Activated CD8-positive, alpha-beta memory T cell treated with anti-CD3 and anti-CD28 coated beads for 1 hour (primary cell): ENCODE data around the gene VWCE.
A peak's percentile ranks its signal among the peaks of the same experiment; 100 is the strongest.
"Not testable (repeated sequence)": the region's sequence is repeated elsewhere in the genome, so short reads cannot be mapped to it uniquely, and the experiment has no call there.

Experiments
- DNase-seq, 2 donors: peaks; one replicate each; pipeline ENCODE4 v3.0.0-alpha.2; 2020; ENCODE audit warnings: low read depth in 1 of 2; ENCODE audit errors: extremely low read depth in 1 of 2

The VWCE gene

GRCh38 chr11:61256710-61257482 is 38.2 kb downstream of the VWCE start:
- no peak for DNase-seq

GRCh38 chr11:61254403-61255025 is 40.6 kb downstream of the VWCE start:
- peak; percentile 8 to 29 for DNase-seq

GRCh38 chr11:61252332-61252731 is 42.8 kb downstream of the VWCE start:
- not testable (repeated sequence) for DNase-seq

GRCh38 chr11:61250796-61251765 is 44.0 kb downstream of the VWCE start:
- DNase-seq: not testable (repeated sequence)

- DNase-seq: not testable (repeated sequence)
Observed at GRCh38 chr11:61249201-61249600, 45.9 kb downstream of the VWCE start.

- DNase-seq: not testable (repeated sequence)
Observed at GRCh38 chr11:61248071-61248470, 47.0 kb downstream of the VWCE start.

GRCh38 chr11:61245284-61245964 is 49.7 kb downstream of the VWCE start:
- not testable (repeated sequence) for DNase-seq

GRCh38 chr11:61241526-61241925 is 53.6 kb downstream of the VWCE start:
- DNase-seq: not testable (repeated sequence)

- not testable (repeated sequence) for DNase-seq
Observed at GRCh38 chr11:61240875-61241274, 54.2 kb downstream of the VWCE start, which contains the start of gene PGA5. Gene PGA5, plus strand, starts transcription at chr11:61241175. Its CDS starts 52 bp downstream, at chr11:61241227.

GRCh38 chr11:61240288-61240687 is 54.8 kb downstream of the VWCE start:
- not testable (repeated sequence) for DNase-seq

- not testable (repeated sequence) for DNase-seq
Observed at GRCh38 chr11:61237130-61237529, 58.0 kb downstream of the VWCE start.

GRCh38 chr11:61232548-61233145 is 62.5 kb downstream of the VWCE start:
- not testable (repeated sequence) for DNase-seq

- DNase-seq: not testable (repeated sequence)
Observed at GRCh38 chr11:61231585-61231984, 63.5 kb downstream of the VWCE start.

- not testable (repeated sequence) for DNase-seq
Observed at GRCh38 chr11:61231033-61231432, 64.1 kb downstream of the VWCE start.

GRCh38 chr11:61229458-61229857 is 65.7 kb downstream of the VWCE start:
- not testable (repeated sequence) for DNase-seq

GRCh38 chr11:61226457-61227137 is 68.5 kb downstream of the VWCE start:
- not testable (repeated sequence) for DNase-seq

GRCh38 chr11:61222692-61223091 is 72.4 kb downstream of the VWCE start:
- not testable (repeated sequence) for DNase-seq

- DNase-seq: not testable (repeated sequence)
Observed at GRCh38 chr11:61222047-61222446, 73.1 kb downstream of the VWCE start, which contains the start of gene PGA4. Gene PGA4, plus strand, starts transcription at chr11:61222347. Its CDS starts 54 bp downstream, at chr11:61222401.

- DNase-seq: not testable (repeated sequence)
Observed at GRCh38 chr11:61219016-61219415, 76.1 kb downstream of the VWCE start.
